ENCODE data around the gene CCDC69.
A peak's percentile ranks its signal among the peaks of the same experiment; 100 is the strongest.
"Not testable (repeated sequence)": the region's sequence is repeated elsewhere in the genome, so short reads cannot be mapped to it uniquely, and the experiment has no call there.

Gene CCDC69

DNA sequence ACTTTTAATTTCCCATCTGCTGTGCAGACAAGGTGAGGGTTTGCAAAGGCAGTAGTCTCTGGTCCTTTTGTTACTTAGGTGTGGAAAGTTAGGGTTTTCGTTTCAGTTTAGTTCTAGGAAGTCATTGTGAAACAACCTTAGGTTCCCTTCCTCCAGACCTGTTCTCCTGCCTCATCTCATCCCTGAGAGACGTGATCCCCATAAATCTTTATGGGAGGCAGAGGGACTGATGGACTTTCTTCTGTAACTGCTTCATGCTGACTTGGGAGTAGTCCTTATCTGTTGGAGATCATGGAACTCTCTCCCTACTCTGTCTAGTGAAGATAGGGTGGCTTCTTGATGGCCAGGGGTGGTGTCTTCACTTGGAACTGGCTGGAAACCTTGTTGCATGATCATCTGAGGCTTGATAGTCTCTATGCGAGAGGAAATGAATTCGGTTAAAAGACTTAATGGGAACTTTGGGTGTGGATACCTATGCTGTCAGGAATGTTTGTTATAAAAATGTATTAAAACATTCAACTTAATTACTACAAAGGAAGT is 21.9 kb upstream of the CCDC69 start:
- DNase-seq (ENCODE audit: low spot score), result no peak

DNA sequence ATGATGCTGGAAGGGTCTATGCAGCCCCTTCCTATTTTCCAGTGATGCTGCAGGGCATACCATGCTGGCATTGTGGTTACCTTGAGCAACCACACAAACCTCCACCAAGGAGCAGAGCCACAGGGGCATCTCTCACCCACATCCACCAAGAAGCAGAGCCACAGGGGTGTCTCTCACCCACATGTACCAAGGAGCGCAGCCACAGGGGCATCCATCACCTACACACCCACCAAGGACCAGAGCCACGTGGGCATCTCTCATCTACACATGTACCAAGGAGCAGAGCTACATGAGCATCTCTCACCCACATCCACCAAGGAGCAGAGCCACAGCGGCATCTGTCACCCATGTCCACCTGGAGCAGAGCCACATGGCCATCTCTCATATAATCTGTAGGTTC is 20.3 kb upstream of the CCDC69 start:
- DNase-seq (ENCODE audit: low spot score), result peak; percentile 33

GRCh38 chr5:151243564-151243963 is 19.7 kb upstream of the CCDC69 start:
- peak; percentile 69 for DNase-seq (ENCODE audit: low spot score)

- DNase-seq (ENCODE audit: low spot score), result no peak
Measured at GRCh38 chr5:151243127-151243526, 19.2 kb upstream of the CCDC69 start.

GRCh38 chr5:151240924-151241635 is 17.2 kb upstream of the CCDC69 start:
- DNase-seq (ENCODE audit: low spot score), result no peak

GRCh38 chr5:151240268-151240835 is 16.5 kb upstream of the CCDC69 start:
- DNase-seq (ENCODE audit: low spot score), result not testable (repeated sequence)

DNA sequence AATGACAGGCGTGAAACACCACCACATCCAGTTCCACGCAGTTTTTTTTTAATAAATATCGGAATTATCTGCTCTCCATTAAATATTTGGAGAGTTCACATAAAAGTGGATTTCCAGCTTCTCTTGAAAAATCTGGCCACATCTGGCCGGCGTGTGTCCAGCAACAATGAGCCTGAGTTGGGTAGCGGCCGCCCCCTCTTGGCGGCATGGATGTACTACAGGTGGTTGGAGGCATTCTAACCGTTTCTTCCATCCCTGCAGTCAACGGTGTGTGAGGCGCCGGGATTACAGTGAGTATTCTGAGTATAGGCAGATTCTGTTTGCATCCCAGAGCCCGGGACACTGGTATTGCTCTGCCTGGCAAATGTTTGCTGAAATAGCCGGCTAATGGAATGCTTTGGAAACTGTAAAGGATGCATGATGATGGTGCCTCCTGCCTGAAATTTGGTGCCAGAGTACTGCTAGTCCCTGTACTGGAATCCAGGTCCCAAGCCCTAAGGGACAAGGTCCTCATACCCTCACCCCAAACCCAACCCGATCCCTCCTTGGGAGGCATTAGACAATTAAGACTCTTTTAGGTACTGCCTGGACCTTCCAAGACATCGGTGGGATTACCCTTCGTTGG is 15.5 kb upstream of the CCDC69 start:
- DNase-seq (ENCODE audit: low spot score), result peak; percentile 68

GRCh38 chr5:151238303-151238741 is 14.4 kb upstream of the CCDC69 start:
- DNase-seq (ENCODE audit: low spot score), result no peak

GRCh38 chr5:151237685-151238084 is 13.8 kb upstream of the CCDC69 start:
- no peak for DNase-seq (ENCODE audit: low spot score)

GRCh38 chr5:151236888-151237287 is 13.0 kb upstream of the CCDC69 start:
- no peak for DNase-seq (ENCODE audit: low spot score)

- not testable (repeated sequence) for DNase-seq (ENCODE audit: low spot score)
Measured at GRCh38 chr5:151235239-151235571, 11.3 kb upstream of the CCDC69 start.

DNA sequence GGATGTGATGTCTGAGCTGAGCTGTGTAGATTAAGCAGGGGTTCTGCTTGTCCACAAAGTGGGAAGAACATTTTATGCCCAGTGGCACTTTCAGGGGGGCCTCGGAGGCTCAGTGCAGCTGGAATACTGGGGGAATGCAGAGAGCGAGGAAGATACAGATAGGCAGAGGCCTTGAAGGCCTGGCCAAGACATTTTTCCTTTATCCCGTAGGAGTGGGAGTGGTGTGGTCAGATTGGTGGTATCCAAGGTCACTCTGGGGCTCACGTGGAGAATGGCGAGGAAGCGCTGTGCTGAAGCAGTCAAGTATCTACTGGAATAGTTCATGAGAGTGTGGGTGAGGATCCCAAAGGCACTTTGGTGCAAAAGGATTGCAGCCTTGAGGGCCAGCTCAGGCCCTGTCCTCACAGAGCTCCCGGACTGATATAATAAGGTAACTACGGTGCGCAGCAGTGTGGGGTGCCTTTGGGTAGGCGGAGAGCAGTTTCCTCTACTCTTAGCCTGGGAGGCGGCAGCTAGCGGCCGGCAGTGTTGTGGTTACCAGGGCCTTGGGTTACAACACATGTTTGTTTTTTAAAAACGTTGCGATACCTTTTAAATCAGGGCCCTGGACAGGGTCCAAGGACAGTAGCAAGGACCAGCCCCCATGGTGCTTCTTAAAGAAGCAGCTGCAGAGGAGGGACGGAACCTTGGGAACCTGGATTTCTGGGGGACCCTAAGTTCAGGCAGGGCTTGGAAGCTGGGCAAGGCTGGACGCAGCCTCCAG is 10.8 kb upstream of the CCDC69 start:
- DNase-seq (ENCODE audit: low spot score), result no peak

GRCh38 chr5:151233616-151234085 is 9.8 kb upstream of the CCDC69 start:
- DNase-seq (ENCODE audit: low spot score), result no peak

DNA sequence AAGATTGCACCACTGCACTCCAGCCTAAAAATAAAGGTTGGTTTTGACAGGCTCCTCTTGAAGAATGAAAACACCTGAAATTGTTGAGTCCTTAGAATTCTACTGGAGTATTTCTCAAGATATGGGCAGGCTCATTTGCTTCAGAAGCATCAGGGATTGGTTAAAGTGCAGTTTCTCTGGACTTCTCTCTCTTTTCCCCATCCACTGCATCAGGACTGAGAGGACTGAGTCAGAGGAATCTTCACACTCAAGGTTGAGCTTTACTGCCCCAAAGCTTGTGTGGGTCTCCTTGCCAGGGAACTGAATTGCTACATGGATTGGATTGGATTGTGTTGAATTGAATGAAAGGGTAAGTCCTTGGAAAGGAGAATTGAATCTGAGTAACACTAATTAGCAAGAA is 7.5 kb upstream of the CCDC69 start:
- DNase-seq (ENCODE audit: low spot score), result no peak

GRCh38 chr5:151230048-151230680 is 6.3 kb upstream of the CCDC69 start:
- no peak for DNase-seq (ENCODE audit: low spot score)

DNA sequence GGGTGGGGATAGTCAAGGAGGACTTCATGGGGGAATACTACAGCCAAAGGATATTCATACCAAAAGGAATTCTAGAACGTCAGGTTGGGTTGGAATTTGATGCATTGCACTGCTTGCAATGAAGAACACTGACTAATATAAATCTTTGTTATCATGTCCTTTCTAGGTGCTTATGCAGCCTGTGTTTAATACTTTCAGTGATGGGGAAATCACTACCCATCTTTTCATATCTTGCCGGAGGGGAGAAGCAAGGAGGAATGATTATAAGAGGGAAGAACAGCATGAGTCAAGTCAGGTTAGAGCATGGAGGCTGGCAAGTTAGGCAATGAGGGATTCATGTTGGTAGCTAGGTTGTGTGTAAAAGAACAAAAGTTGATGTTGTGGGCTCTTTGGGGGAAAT is 5.1 kb upstream of the CCDC69 start:
- DNase-seq (ENCODE audit: low spot score), result no peak

DNA sequence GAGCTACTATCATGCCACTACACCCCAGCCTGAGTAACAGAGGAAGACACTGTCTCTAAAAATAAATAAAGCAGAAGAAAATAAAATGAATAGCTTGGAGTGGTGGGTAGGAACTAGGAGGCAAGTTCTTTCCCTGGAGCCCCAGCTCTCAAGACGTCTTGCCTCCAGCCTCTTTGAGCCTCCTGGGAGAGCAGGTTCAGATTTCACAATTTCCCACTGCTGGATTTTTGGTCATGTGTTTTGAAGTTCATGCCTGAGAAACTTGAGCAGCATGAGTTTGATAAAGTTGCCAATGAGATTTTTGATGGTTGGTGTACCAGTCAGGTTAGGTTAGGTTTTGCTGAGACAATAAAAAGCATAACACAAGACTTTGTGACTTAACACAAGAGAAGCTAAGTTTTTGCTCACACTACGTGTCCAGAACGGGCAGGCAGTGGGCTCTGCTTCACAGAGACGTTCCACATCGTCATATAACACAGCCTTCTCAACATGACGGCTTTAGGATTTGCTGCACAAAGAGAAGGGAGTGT is 4.1 kb upstream of the CCDC69 start:
- no peak for DNase-seq (ENCODE audit: low spot score)

- no peak for DNase-seq (ENCODE audit: low spot score)
Measured at GRCh38 chr5:151225475-151225874, 1.6 kb upstream of the CCDC69 start.

GRCh38 chr5:151225071-151225470 is 1.2 kb upstream of the CCDC69 start:
- DNase-seq (ENCODE audit: low spot score), result no peak

DNA sequence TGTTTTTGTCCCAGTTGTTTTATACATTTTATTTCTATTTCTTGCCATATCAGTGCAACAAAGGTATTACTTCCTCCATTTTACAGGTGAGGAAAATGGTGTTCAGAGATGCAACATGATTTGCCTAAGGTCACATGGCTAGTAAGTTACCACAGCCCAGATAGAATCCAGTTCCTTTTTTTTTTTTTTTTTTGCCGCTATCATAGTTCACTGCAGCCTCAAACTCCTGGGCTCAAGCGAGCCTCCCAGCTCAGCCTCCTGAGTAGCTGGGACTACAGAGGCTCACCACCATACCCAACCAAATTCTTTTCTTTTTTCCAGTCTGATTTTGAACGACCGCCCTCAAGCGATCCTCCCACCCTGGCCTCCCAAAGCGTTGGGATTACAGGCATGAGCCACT is 480 bp upstream of the CCDC69 start:
- DNase-seq (ENCODE audit: low spot score), result no peak

DNA sequence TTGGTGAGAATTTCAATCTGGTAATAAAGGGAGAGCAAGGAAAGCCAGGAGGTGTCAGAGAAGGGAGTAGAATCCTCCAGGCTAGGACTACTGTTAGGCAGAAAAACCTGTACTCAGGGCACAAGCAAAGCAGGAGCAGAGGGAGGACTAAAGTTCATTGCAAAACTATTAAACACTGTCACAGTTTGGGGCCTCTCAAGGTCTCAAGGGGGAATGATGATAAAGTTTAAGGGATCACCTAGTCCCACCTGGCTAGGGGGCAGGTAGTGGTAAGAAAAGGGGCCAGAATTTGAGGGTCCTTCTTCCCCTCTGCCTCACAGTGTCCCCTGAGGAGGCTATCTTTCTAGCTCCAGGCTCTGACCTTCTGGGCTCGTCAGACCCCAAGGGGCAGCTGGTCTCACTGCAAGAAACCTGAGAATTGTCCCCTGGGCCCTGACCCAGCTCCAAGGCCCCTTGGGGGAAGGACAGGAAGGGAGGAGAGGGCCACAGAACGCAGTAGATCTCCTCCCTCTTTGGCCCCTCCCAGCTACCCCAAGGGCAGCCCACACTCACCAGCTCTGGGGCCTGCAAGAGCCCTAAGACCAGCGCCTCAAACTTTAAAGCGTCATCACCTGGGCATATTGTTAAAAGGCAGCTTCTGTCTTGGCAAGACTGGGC is 974 bp downstream of the CCDC69 start:
- DNase-seq (ENCODE audit: low spot score), result peak; percentile 39

Measured in activated CD4-positive, alpha-beta T cell treated with anti-CD3 and anti-CD28 coated beads, Interleukin-2, Interleukin-4, amounts not matched to agents 100 ng/mL and 50 ng/mL, durations not matched to agents 16 hours and 8 hours (primary cell).